ENCODE results near the gene GRAMD4.
"Not testable (repeated sequence)": the region's sequence is repeated elsewhere in the genome, so short reads cannot be mapped to it uniquely, and the experiment has no call there.

Gene GRAMD4

DNA sequence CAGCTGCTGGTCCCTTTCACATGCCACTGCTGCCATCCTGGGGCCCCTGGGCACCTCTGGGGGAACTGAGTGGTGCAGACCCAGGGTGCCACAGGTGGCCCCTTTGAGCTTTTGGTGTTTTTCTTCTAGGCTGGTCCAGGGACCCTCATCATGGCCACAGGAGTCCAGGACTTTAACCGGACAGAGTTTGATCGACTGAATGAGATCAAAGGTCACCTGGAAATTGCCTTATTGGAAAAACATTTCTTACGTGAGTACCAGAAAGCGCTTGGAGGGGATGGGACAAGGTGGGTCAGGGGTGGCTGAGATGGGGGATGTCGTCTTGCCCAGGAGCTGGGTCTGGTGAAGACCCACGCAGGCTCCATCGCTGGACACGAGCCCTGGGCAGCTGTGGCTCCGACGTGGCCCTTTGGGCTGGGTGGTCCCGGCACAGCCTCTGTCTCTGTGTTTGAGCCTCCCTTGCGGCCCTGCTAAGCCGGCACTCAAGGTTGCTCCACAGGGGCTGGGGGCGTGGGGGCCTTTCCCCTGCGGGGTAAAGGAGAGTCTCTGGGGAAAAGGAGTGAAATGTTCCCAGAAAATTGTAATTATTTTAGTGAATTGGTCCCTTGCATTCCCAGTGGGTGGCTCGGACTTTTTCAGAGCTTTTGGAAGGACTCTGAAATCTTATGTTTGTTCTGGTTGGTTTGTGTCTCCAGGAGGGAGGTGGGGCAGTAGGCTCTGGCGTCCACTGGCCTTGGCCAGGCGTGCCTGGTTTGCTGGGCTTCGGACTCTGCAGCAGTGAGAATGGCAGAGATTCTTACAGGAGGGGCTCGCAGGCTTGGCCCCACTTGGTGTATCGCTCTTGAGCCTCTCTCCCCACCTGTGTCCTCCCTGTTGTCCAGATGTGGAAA, 17.8 kb downstream of the GRAMD4 start:
- DNase-seq (ENCODE audit: low read depth, low spot score) = no peak

GRCh38 chr22:46638601-46639431, 18.6 kb downstream of the GRAMD4 start:
- DNase-seq (ENCODE audit: low read depth, low spot score) = no peak

- DNase-seq (ENCODE audit: low read depth, low spot score) = no peak
Observed at GRCh38 chr22:46639843-46640242, 19.7 kb downstream of the GRAMD4 start.

DNA sequence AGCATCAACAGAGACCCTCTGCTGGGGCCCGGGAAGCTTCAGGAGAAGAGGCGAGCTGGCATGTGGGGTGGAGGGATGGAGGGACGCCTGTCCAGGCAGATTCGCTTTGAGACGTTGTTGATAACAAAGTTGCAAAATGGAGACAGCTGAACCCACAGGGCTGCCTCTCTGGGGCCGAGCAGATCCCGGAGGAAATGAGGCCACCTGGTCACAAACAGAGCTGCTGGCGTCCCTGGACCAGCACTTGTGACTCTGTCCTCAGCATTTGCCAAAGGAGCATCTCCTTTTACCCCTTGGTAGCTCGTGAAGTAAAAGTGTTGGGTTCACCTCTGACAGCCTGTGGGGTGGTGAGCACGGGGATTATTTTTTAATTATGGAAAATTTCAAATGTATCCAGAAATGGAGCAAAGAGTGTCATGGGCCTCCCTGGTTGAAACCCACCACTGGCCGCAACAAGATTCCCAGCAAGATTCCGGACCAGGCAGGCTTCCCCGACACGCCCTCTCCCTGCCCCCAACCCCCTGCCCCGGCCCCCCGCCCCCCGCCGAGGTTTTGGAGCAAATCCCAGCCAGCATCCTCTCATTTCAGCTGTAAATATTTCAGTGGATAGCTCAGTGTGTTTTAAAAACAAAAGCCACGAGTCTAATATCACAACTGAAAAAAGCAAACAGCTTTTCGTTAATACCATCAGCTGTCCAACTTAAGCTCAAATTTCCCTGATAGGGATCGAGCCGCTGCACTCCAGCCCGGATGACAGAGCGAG, 20.3 kb downstream of the GRAMD4 start:
- no peak for DNase-seq (ENCODE audit: low read depth, low spot score)

DNA sequence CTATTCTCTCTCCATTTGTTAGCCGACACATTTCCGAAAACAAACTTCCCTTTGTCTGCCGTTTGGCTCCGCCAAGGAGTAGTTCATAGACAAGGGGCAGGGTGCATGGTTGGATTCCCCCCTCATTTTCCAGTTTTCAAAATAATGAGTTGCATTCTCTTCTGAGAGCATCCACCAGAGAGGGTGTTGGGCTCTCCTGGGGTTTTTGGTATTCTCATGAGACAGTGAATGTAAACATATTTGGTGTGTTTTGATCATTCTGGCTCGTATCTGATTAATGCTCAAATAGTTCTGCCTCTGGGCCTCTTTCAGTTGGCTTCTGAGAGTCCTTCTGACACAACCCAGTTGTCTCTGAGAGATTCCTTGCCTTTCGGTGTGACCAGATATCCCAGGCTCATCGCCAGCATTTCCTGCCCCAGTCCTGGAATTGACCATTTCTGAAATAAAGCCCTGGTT, 21.7 kb downstream of the GRAMD4 start:
- DNase-seq (ENCODE audit: low read depth, low spot score) = no peak

GRCh38 chr22:46642840-46643480, 22.8 kb downstream of the GRAMD4 start:
- not testable (repeated sequence) for DNase-seq (ENCODE audit: low read depth, low spot score)

DNA sequence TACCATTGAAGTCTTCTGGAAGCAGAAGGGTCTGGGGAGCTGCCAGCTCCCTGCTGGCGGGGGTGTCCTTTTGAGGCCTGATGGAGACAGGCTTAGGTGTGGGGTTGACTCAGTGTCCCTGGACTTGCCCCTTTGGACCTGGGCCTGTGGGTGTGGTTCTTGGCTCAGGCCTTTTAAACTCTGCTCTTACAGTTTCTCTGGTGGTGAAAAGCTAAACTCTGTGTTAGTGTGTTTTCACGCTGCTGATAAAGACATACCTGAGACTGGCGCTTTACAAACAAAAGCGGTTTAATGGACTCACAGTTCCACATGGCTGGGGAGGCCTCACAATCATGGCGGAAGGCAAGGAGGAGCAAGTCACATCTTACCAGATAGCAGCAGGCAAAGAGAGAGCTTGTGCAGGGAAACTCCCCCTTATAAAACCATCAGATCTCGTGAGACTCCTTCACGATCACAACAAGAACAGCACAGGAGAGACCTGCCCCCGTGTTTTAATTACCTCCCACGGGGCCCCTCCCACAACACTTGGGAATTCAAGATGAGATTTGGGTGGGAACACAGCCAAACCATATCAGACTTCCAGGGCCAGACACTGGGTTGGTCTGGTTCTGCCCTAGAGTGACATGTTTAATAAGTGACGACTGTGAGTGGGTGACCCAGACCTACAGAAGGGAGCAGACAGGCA, 26.5 kb downstream of the GRAMD4 start:
- no peak for DNase-seq (ENCODE audit: low read depth, low spot score)

DNA sequence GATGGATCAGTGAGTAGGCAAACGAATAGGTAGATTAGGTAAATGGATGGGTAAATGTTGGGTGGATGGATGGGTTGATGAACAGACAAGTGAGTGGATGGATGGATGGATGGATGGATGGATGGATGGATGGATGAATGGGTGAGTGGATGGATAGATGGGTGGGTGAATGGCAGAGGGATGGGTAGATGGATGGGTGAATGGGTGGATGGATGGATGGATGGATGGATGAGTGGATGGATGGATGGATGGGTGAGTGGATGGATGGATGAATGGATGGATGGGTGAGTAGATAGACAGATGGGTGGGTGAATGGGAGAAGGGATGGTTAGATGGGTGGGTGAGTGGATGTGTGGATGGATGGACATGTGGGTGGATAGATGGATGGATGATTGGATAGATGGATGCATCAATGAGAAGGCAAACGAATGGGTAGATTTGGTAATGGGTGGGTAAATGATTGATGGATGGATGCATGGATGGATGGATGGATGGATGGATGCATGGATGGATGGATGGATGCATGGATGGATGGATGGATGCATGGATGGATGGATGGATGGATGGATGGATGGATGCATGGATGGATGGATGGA, 28.1 kb downstream of the GRAMD4 start:
- DNase-seq (ENCODE audit: low read depth, low spot score) = not testable (repeated sequence)

- DNase-seq (ENCODE audit: low read depth, low spot score) = no peak
Observed at GRCh38 chr22:46649141-46650077, 29.2 kb downstream of the GRAMD4 start.

GRCh38 chr22:46650078-46650810, 30.1 kb downstream of the GRAMD4 start:
- no peak for DNase-seq (ENCODE audit: low read depth, low spot score)

GRCh38 chr22:46651316-46651715, 31.1 kb downstream of the GRAMD4 start:
- no peak for DNase-seq (ENCODE audit: low read depth, low spot score)

- DNase-seq (ENCODE audit: low read depth, low spot score) = peak; percentile 75
Observed at GRCh38 chr22:46652081-46652846, 32.1 kb downstream of the GRAMD4 start.

GRCh38 chr22:46652847-46653331, 32.7 kb downstream of the GRAMD4 start:
- peak; percentile 12 for DNase-seq (ENCODE audit: low read depth, low spot score)

DNA sequence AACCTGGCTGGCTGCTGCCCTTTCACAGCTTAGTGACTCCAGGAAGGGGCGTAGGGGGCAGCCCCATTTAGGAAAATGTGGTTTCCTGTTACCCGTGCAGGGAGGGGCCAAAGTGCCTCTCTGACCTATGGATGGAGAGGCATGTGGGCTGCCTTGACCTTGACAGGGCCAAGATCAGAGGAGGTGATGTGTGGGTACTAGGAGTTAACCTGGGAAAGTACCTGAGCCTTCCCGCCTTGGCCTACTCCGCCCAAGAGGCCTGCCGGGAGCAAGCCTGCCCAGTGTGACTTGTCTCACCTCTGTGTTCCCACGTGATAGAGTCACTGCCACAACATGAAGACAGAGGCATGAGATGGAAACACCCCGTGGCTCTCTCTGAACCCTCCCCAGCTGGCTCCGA, 33.4 kb downstream of the GRAMD4 start:
- no peak for DNase-seq (ENCODE audit: low read depth, low spot score)

DNA sequence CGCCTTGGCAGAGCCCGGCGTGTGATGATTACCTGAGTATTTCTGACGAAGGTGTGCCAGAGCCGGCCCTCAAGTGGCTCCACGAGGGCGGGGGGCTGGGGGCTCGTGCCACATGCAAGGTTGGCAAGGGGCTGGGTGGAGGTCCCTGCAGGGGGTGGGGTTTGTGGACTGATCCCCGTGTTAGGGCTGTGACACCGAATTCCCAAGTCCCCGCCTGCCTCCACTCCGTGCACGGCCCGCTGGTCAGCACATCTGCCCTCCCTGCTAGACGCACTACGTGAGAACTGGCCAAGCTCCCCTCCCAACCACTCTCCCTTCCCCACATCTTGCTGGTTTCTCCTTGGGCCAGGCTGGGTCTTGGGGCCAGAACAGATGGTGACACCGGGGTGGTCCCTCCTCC, 34.2 kb downstream of the GRAMD4 start:
- DNase-seq (ENCODE audit: low read depth, low spot score) = no peak

- no peak for DNase-seq (ENCODE audit: low read depth, low spot score)
Observed at GRCh38 chr22:46654927-46655595, 34.9 kb downstream of the GRAMD4 start.
